NCI-H2171 (cell line): ENCODE measurements around the gene MESP2.
A peak's percentile ranks its signal among the peaks of the same experiment; 100 is the strongest.

ENCODE experiments used
- DNase-seq: peaks from one replicate; lab custom pipeline; 2025; lab: John Stamatoyannopoulos, UW

Gene MESP2

DNA sequence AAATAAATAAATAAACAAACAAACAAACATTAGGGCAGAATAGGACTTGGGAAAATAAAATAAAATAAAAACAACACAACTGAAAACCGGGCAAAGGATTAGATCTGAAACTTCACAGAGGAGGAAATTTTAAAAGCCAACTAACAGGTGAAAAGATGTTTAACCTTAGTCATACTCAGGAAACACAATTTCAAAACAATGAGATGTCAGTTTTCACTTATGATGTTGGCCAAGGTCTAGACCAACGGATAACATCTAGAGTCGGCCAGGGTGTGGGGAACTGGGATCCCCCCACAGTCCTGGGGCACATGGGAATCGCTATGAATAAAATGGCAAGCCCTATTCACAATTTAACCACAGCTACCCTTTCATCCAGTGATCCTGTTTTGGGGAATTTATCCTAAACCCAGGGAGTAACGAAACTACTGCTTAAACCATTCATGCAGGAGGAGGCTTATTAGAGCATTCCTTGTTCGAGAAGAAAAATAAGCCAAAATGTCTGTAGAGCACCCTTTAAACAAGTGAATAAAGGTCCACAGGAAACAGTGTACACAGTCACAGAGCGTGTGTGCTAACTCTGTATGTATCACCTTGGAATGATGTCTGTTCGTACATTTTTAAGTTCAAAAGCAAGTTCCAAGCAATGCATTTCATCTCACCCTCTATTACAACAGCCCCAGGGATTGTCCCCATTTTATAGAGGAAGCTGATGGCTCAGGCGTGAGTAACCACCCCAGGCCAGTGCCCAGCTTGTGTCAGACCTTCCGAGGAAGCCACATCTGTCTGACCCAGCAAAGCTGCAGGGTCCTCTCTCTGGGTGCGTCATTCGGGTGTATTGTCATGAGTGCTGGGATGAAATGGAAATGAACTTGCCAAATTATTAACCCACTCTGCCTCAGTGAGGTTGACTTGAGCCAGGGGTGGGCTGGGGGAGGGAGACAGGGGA lies 44.8 kb downstream of the MESP2 start:
- DNase-seq = no peak

DNA sequence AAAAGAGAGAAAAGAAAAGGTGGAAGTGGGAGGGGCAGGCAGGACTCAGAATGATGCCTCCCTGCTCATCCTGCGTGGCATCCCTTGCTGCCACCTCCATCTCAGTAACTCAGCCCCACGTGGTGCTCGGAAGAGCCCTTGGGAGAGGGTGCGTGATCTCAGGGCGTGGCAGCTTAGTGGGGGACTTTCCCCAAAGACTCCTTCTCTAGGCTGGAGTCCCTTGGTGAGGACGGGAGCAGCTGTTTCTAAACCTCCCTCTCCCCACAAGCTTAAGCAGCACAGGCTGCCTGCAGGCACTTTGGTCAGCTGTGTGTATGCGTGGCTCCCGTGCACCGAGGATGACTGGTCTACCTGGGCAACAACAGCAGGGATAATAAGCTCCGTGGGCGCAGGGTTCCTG lies 45.9 kb downstream of the MESP2 start:
- DNase-seq = no peak

DNA sequence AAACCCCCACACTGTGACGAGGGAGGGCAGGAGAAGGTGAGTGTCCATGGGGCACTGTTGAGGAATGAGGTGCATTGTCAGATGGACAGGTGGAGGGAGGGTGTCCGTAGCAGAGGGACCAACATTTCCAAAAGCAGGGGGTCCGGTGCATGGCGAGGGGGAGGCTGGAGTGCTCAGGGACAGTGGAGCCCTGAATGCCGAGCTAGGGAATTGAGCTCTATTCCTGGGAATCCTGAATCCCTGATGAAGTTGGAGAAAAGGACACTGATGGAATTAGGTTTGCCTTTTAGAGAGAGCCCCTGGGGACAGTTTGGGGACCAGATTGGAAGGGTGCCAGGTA lies 46.4 kb downstream of the MESP2 start:
- no peak for DNase-seq

DNA sequence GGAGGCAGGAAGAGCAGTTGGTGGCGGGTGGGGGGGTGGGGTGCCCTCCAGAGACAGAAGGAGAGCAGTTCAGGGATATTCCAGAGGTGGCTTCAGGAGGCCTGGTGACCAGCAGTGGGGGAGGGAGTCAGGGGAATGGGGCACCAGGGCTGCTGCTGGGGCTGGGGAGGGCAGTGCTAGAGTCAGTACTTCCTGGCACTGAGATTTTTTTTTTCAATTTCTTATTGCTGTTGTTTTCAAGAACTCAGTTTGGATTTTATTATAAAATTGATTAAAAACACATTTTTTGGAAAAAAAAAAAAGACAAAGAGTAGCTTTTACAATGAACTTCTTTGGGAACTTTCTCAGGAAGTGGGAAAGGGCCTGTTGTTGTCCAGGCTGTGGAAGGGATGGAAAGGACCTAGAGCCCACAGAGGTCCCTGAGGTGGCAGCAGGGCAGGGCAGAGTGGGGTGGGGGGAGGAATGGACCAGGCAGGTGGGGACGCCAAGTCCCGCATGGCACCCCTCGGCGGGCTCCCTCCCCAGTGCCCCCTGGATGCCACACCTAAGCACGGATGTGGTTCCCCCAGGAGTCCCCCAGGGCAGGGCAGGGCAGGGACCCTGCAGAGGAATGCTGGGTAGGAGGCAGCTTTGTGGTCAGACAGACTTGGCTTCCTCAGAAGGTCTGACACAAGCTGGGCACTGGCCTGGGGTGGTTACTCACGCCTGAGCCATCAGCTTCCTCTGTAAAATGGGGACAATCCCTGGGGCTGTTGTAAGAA lies 47.0 kb downstream of the MESP2 start:
- DNase-seq = peak; percentile 48

DNA sequence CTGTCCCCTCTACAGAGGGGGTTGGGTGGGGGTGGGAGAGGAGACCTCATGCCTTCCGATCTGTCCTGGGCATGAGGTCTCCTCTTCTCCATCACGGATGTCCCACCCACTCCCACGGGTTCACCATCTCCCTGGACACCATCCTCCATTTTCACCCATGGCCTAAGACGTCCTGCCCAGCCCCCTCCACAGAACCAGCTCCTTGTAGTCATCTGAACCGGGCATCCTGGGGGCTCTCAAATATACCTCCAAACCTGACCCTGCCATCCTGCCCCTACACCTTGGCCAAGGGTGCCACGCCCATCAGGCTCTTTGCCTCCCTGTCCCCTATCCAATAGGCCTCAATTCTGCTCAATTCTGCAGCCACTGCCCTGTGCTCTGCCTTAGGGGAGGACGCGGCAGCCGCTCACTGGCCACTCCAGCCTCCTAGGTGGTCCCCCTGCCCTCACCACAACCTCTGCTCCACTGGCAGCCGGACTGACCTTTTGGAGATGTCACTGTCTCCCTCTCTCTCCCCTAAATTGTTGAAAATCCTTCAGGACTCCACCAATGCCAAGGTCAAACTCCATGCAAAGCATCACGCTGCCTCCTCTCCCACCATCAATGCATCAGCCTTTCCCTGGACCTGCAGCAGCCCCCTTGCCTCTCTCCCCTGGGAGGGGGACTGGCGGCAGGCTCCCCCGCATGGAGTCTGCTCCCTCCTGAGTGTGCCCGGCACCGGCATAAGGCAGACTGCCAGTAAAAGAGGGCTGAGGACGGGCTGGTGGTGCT lies 47.9 kb downstream of the MESP2 start:
- no peak for DNase-seq

DNA sequence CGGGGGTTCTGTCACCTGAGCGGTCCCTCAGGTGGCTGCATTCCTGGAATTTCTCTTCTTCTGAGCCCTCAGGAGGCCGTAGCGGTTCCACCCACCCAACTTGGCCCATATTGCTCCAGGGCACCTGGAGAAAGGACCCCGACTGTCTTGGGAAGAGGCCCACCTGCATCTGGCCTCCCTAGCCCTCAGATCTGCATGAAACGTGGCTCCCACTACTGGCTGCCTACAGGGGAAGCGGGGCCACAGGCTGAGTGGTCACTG lies 48.4 kb downstream of the MESP2 start:
- DNase-seq = no peak

DNA sequence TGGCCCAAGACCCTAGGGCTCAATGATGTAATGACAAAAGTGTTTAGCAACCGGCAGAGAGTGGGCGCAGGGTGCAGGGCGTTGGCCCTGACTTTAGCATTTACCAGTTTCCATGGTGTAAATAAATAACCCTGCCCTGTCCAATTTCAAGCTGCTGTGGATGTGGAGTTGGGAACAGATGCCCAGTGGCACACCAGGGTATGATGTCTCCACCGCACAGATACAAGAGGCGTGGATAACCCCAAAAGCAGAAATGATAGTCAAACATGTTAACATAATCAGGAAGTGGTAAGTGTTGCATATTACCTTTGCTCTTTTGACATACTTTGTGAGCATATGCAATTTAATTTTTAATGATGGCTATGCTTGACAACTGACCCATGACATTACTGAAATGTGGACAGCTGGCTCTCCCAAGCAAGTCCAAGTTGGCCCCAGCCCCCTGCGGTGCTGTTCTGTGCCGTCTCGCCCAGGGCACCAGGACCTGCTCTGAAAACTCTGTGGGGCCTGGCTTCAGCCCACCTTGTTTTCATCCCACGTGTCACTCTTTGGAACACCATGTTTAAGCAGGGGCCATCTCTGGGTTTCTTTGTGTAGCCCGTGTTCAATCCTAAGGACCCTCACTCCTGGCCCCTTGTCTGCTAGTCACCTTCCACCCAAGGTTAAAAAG lies 49.3 kb downstream of the MESP2 start:
- no peak for DNase-seq

DNA sequence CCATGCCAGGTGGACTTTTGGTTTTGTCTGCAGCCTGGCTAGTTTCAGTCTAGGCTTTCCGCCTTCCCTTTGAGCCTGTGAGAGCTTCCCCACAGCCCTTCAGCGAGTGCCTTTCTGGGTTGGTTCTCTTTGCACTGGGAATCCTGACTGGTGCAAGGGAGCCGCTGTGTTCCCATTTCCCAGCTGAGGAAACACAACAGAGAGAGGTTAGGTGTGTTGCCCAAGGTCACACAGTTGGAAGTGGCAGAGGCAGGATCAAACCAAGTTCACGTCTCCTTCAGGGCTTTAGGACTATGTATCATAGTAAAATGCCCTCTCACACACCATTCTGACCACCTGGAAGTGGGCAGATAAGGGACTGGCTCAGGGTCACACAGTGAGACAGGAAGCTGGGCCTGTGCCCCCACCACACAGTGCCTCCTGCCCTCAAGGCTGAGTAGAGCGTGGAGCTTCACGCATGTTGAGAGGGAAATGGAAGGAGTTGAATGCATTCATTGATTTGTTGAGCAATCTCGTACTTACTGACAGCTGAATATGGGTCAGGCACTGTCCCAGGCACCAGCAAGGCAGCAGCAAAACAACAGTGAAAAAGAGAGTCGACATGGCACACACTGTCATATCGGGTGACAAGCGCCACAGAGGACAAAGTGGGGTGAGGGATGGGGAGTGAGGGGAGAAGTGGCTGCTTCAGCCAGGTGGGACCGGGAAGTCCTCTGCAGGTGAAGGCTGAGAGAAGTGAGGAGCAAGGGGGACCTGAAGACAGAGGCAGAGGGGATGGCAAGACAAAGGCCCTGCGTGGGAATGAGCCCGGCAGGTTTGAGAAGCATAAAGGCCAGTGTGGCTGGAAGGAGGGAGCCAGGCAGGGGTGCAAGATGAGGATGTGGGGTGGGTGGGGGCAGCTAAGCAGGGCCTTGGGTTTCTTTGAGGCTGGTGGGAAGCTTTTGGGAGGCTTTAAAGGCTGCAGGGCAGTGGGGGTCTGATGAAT lies 50.8 kb downstream of the MESP2 start:
- DNase-seq = no peak

DNA sequence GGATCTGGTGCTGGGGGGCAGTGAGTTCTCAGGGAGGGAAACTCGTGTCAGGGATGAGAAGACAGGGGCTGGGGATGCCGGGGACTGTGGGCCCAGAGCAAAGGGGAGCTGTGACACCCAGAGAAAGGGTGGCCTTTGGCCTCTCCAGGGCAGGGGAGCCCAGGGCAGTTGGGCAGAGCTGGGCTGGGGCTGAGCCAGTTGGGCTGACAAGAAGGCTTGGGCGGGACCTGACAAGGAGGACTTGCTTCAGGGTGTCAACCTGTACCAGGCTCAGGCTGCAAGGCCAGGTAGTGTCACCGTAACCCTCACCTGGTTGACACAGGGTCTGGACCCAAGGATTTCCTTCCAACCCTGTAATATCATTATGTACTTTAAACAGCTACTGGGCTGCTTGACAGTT lies 51.7 kb downstream of the MESP2 start:
- no peak for DNase-seq
